Fibroblast of skin of right biceps (primary cell): ENCODE data around the gene PPDPF.
"Not testable (repeated sequence)": the region's sequence is repeated elsewhere in the genome, so short reads cannot be mapped to it uniquely, and the experiment has no call there.

ENCODE experiments used
- DNase-seq: peaks from one replicate; pipeline ENCODE4 v3.0.0-alpha.2; 2013

PPDPF gene

DNA sequence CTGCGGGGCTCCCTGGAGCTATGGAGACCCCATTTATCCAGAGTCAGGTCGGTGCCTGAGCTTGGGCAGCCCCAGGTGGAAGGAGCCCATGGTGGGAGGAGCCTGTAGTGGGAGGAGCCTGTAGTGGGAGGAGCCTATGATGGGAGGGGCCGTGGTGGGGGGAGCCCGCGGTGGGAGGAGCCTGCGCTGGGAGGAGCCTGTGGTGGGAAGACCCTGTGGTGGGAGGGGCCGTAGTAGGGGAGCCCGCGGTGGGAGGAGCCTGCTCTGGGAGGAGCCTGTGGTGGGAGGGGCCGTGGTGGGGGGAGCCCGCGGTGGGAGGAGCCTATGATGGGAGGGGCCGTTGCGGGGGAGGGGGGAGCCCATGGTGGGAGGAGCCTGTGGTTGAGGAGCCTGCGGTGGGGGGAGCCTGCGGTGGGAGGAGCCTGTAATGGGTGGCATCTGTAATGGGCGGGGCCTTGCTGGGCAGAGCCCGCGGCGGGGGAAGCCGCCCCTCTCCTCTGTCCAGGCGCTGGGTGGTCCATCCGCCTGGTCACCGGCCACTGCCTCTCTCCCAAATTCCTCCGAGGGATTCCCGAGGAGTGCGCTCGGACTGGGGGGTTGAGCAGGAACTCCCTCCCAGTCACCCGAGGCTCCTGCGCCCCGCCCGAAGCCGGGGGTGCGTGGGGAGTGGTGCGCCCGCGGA lies 32.8 kb downstream of the PPDPF start:
- DNase-seq: peak; percentile 79

DNA sequence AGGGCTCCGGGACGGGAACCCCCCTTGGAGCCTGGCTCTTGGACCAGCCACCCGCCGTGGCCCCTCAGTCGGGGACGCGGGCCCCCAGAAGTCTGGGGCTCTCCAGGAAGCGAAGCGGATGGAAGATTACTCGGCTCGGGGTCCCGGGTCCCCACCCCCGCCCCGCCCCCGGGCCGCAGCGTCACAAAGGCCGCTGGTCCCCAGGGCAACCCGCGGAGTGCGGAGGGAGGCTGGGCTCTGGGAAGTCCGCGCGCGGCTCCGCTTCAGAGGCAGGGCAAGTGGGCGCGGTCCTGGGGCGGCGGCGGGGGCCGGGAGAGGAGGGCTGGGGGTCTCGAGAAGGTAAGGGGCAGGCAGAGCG lies 33.3 kb downstream of the PPDPF start, which contains the start of gene FNDC11:
Gene FNDC11 (plus strand): TSS at position 227 of the 358 bp plus-strand sequence. CDS start 1,505 bp downstream, outside the sequence.
- peak; percentile 23 for DNase-seq

DNA sequence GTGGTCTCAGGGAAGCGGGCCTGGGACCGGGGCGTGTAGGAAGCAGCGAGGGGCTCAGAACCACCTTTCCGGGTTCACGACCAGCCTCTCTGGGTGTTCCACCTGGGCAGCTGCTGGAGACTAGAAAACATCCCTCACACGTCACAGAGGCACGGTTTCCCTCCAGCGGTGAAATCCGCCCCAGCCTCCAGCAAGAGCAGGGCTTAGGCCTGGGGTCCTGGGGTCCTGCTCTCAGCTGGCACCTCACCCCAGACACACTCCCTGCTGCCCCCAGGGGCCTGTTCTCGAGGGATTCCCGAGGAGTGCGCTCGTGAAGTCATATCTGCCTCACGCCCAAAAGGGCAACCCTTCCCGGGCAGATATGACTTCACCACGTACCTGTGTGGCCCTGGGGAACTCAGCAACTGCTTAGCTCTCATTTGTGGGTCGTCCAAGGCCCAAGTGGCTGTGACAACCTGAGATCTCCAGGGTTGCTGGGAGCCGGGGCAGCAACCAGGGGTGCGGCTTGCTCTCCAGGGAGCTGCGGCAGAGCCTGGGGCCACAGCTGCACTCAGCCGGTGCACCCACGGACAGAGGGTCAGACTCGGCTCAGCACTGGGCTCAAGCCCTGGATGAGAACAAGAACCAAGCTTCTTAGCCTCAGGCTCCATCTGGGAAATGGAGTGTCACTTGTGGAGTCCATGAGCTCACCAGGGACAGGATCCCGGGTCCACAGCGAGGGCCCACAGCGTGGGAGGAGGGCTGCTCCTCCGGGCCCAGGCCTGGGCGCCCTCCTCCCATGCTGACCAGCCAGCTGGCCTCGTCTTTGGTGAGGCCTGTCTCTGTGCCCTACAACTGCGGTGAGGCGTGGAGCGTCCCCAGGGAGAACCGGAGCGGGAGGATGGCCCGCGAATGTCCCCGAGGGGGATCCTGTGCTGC lies 34.1 kb downstream of the PPDPF start:
- DNase-seq: no peak

GRCh38 chr20:63555661-63556381 lies 35.3 kb downstream of the PPDPF start:
- no peak for DNase-seq

DNA sequence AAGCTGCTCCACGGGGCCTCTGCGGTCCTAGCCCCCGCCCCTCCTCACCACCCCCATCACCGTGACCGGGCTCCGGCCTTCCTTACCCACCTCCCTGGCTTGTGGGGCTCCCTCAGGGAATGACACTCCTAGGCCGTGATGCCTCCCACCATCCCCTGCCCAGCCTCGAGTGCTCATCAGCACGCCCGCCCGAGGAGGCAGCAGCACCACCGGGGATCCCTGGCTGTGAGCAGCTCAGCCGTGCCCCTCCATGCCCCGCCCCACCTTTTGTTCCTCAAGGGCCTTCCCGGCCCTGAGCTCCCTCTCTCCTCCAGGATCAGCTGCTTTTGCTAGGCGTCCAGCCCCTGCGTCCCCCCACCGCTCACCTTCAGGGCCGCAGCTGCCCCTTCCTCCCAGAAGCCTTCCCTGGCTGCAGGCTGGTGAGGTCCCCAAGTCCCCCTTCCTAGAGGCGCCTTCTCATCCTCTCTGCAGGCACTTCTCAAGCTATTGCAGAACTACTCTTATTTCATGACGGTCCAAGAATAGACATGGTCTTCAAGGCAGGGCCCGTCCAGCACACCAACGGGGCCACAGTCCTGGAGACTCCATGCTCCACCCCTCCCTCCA lies 36.4 kb downstream of the PPDPF start:
- DNase-seq: no peak

GRCh38 chr20:63557481-63557891 lies 36.9 kb downstream of the PPDPF start:
- no peak for DNase-seq

- DNase-seq: no peak
Measured at GRCh38 chr20:63558804-63559484, 38.4 kb downstream of the PPDPF start.

DNA sequence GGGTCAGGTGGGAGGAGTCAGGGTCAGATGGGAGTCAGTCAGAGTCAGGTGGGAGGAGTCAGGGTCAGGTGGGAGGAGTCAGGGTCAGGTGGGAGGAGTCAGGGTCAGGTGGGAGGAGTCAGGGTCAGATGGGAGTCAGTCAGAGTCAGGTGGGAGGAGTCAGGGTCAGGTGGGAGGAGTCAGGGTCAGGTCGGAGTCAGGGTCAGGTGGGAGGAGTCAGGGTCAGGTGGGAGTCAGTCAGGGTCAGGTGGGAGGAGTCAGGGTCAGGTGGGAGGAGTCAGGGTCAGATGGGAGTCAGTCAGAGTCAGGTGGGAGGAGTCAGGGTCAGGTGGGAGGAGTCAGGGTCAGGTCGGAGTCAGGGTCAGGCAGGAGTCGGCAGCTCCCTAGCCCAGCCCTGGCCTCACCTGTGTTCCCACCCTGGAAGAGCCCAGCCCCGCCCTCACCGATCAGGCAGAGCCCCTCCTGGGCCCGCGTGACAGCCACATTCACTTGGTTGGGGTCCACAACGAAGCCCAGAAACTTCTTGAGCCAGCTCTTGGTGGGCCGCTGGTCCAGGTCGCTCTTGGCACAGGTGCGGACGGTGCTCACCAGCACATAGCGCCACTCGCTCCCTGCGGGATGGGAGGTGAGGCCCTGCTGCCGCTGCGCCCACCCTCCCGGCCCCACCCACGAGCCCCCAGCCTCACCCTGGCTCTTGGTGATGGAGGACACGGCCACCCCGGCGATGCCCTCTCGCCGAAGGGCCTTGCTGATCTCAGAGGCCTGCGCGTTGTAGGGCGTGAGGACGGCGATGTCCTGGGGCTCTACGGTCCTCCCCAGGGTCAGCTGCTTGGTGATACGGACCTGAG lies 39.1 kb downstream of the PPDPF start:
- DNase-seq: not testable (repeated sequence)

DNA sequence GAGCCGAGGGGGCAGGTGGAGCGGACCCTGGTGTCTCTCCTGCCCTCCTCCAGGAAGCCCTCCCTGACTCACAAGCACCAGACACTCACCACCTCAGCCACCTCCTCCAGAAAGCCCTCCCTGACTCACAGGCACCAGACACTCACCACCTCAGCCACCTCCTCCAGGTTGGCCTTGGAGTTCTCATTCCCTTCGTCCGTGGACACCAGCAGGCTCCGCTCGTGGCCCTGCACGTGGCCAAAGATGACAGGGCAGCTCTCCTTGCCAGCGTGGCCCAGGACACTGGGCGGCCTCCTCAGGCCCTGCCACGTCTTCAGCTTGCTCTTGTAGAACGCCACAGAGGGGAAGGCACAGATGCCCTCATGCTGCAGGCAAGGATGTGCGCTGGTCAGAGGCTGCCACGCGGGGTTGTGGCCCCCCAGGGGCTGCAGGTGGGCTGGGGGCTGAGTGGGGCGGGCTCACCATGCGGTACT lies 39.8 kb downstream of the PPDPF start:
- no peak for DNase-seq

DNA sequence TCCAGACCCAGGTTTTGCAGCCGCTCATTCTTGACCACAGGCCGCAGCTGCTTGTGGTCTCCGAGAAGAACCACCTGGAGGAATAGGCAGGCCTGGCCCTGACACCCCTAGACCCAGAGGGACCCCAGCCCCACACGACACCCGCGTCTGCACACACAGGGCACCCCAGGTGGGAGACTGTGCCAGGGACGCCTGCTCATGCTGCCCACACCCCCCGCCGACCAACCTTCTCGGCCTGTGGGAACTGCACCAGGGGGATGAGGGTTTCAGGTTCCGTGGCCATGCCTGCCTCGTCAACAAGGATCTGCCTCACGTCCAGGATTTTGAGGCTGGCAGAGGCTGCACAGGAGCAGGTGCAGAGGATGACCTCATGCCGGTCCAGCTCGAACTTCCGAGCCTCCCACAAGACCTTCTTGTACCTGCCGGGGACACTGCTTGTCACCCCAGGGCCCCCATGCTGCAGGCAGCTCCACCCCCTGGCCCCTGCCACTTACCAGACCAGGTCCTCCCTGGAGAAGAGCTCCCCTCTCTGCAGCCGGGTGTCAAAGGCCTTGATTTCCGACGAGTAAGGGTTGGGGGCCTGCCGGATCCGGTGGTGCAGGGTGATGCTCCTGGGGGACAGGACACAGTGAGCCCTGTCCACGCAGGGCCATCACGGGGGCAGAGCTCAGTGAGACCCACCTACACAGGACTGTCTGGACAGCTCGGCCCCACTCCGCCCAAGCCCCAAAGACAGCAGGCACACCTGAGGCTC lies 40.5 kb downstream of the PPDPF start:
- DNase-seq: no peak

- no peak for DNase-seq
Measured at GRCh38 chr20:63561624-63562396, 41.2 kb downstream of the PPDPF start.

GRCh38 chr20:63562461-63563224 lies 42.1 kb downstream of the PPDPF start:
- no peak for DNase-seq

- DNase-seq: no peak
Measured at GRCh38 chr20:63563225-63563935, 42.8 kb downstream of the PPDPF start.

GRCh38 chr20:63564036-63564810 lies 43.7 kb downstream of the PPDPF start:
- no peak for DNase-seq

DNA sequence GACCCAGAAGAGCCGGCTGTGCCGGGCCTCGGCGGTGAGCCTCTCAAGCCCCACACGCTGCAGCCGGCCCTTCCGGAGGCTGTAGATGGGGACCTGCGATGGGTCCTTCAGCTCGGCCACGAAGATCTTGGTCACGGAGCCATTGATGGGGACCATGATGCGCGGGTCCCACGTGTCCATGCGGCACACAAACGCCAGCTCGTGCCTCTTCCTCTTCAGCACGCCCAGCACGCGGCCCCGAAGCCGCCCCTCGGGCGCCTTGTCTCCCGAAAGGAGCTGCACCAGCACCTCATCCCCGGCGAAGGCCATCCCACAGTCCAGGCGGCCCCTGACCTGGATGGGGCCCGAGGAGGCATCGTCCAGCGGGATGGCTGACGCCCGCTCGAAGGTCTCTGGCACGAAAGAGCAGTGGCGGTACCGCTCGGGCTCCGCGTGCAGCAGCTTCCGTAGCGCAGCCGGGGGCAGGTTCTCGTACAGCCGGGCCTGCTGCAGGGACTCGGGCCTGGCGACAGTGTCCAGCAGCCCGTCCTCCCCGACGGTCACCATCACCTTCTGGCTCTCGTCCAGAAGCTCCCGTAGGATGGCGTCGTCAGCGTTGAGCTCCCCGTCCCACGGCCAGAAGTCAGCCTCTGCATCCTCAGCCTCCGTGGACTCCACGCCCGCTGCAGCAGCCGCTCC lies 44.6 kb downstream of the PPDPF start:
- no peak for DNase-seq

DNA sequence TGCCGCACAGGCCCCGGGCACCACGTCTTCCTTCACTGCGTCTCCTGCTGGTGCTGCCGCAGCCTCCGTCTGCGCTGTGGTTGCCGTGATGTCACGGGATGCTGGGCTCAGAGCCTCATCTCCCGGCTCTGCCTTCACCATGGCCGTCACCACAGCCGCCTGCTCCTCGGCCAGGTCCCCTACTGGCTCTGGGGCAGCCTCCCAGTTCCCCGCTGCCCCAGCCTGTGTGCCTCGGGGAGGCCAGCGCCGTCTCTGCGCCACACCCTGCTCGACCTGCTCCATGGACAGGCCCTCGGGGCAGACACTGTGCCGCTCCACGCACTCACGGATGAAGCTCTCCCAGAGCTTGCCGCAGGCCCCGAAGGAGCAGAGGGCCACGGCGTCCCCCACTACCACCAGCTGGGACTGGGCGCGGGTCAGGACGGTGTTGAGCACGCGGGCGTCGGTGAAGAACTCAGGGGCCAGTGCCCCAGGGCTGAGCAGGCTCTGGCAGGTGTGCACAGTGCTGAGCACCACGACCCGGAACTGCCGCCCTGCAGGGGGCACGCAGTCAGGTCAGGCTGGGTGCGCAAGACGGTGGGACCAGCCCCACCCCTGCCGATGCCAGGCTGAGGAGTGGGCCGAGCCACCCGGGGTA lies 45.3 kb downstream of the PPDPF start:
- DNase-seq: no peak
